ENCODE results near the gene TSSK2.
"Not testable (repeated sequence)": the region's sequence is repeated elsewhere in the genome, so short reads cannot be mapped to it uniquely, and the experiment has no call there.

TSSK2 gene

GRCh38 chr22:19130959-19131684 lies at the start of gene TSSK2:
TSS of gene TSSK2 (plus strand) at chr22:19131308. CDS start at chr22:19131400, 92 bp downstream.
- no peak for DNase-seq

GRCh38 chr22:19081351-19081750 lies 49.8 kb upstream of the TSSK2 start:
- no peak for DNase-seq

GRCh38 chr22:19082101-19082500 lies 49.0 kb upstream of the TSSK2 start:
- no peak for DNase-seq

GRCh38 chr22:19082793-19083192 lies 48.3 kb upstream of the TSSK2 start:
- no peak for DNase-seq

GRCh38 chr22:19084126-19084525 lies 47.0 kb upstream of the TSSK2 start:
- not testable (repeated sequence) for DNase-seq

GRCh38 chr22:19084586-19084985 lies 46.5 kb upstream of the TSSK2 start:
- DNase-seq = not testable (repeated sequence)

- DNase-seq = peak in 1 of 2 experiments; percentile 54
These were observed 45.8 kb upstream of the TSSK2 start for GRCh38 chr22:19085233-19085718.

GRCh38 chr22:19086417-19086816 lies 44.7 kb upstream of the TSSK2 start:
- DNase-seq = no peak

GRCh38 chr22:19086896-19087295 lies 44.2 kb upstream of the TSSK2 start:
- no peak for DNase-seq

GRCh38 chr22:19088866-19089595 lies 42.1 kb upstream of the TSSK2 start:
- DNase-seq = no peak

GRCh38 chr22:19090183-19090582 lies 40.9 kb upstream of the TSSK2 start:
- DNase-seq = no peak

GRCh38 chr22:19090586-19091127 lies 40.5 kb upstream of the TSSK2 start:
- no peak for DNase-seq

GRCh38 chr22:19092725-19093124 lies 38.4 kb upstream of the TSSK2 start:
- no peak for DNase-seq

GRCh38 chr22:19094393-19094997 lies 36.6 kb upstream of the TSSK2 start:
- DNase-seq = no peak

- no peak for DNase-seq
These were observed 34.6 kb upstream of the TSSK2 start for GRCh38 chr22:19096555-19096954.

- DNase-seq = peak; percentile 17 to 71
These were observed 33.6 kb upstream of the TSSK2 start for GRCh38 chr22:19097518-19097917.

GRCh38 chr22:19098157-19098556 lies 33.0 kb upstream of the TSSK2 start:
- DNase-seq = no peak

GRCh38 chr22:19103880-19104821 lies 27.0 kb upstream of the TSSK2 start:
- no peak for DNase-seq

GRCh38 chr22:19105456-19105855 lies 25.7 kb upstream of the TSSK2 start:
- no peak for DNase-seq

- peak in 1 of 2 experiments; percentile 44 for DNase-seq
These were observed 25.0 kb upstream of the TSSK2 start for GRCh38 chr22:19105867-19106802.

All from NCI-H446 (cell line).